Loucy (cell line): ENCODE results near the gene C1RL.

Source experiments
- EZH2phosphoT487 ChIP-seq: fragments of 200-600 bp; IDR thresholded peaks from 2 replicates; pipeline ENCODE4 v1.6.1; 2018; ENCODE audit warnings: antibody characterized with exemption, mild to moderate bottlenecking, moderate library complexity, borderline replicate concordance
- TF ChIP-seq, protein P1 (sequence below): fragments of 200-600 bp; sonication (generic); conservative IDR thresholded peaks from 2 replicates; pipeline ENCODE4 v1.5.1; 2014; ENCODE audit warnings: mild to moderate bottlenecking, antibody characterized with exemption, low read length

DNA sequence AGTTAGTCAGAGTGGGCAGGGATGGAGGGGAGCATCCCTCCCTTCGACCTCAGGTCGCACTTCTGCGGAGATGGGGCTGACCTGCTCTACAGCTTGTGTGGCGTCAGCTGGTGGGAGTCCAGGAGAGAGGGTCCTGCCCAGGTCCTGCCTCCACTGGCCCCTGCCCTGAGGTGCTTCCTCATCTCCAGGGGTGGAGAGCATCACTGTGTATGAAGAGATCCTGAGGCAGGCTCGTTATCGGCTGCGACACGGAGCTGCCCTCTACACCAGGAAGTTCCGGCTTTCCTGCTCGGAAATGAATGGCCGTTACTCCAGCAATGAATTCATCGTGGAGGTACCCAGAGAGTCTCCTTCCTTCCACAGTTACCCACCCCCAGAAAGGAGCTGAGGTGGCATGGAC, 41.3 kb upstream of the C1RL start:
- TF ChIP-seq, protein P1, sequence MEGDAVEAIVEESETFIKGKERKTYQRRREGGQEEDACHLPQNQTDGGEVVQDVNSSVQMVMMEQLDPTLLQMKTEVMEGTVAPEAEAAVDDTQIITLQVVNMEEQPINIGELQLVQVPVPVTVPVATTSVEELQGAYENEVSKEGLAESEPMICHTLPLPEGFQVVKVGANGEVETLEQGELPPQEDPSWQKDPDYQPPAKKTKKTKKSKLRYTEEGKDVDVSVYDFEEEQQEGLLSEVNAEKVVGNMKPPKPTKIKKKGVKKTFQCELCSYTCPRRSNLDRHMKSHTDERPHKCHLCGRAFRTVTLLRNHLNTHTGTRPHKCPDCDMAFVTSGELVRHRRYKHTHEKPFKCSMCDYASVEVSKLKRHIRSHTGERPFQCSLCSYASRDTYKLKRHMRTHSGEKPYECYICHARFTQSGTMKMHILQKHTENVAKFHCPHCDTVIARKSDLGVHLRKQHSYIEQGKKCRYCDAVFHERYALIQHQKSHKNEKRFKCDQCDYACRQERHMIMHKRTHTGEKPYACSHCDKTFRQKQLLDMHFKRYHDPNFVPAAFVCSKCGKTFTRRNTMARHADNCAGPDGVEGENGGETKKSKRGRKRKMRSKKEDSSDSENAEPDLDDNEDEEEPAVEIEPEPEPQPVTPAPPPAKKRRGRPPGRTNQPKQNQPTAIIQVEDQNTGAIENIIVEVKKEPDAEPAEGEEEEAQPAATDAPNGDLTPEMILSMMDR: no peak
- no peak for TF ChIP-seq EZH2phosphoT487
